Nucleus accumbens (tissue), 56 donors: Measurements from ENCODE around the gene OR4P4.

Experiments used
- DNase-seq, 56 donors: peaks; one replicate each; lab custom pipeline; 2025; lab: John Stamatoyannopoulos, UW

Gene OR4P4

GRCh38 chr11:55634813-55635212 is at the start of gene OR4P4:
Gene OR4P4 (plus strand): TSS chr11:55635113.
- no peak for DNase-seq

DNA sequence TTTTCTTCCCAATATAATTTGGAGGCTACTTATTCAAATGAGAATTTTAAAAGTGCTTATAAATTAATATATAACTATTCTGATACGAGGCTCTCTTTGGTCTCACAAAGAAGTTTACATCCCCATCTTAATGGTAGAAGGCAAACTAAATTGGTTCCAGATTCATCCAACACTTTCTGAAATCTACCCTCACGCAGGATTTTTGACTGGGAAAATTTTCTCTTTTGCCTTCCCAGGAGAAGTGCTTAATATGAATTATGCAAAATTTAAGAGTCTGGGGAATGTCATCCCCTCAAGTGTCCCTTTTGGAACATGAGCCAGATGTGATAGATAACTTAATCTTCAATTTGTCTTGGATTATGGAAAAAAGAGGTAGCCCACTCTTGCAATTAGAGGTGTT is 27.4 kb upstream of the OR4P4 start, which contains the start of gene OR4C11:
Gene OR4C11, minus strand, starts transcription at position 101 of the 400 bp plus-strand sequence. CDS start 3,272 bp downstream, outside the sequence.
- no peak for DNase-seq

- DNase-seq = no peak
These were observed 10.4 kb upstream of the OR4P4 start for GRCh38 chr11:55624531-55624930.

DNA sequence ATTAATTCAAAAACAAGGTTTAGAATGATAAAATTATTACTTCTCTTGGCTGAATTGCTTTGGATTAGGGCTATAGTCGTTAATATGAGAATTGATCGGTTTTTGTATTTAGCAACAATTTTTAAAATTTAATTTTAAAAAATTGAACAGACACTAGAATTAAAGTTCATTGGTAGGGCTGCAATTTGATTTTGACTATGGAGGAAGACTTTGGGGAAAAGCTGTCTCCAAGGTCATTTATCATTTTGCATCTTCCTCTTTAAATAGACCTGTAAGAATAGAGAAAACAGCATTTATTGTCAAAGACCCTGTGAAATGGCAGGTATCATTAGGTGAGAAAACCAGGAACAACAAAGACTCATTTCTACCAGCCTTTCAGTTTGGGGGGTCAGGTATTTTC is 13.1 kb downstream of the OR4P4 start, which contains the start of gene OR4S2:
Gene OR4S2, plus strand, starts transcription at position 301 of the 400 bp plus-strand sequence. CDS start 2,577 bp downstream, outside the sequence.
- no peak for DNase-seq

DNA sequence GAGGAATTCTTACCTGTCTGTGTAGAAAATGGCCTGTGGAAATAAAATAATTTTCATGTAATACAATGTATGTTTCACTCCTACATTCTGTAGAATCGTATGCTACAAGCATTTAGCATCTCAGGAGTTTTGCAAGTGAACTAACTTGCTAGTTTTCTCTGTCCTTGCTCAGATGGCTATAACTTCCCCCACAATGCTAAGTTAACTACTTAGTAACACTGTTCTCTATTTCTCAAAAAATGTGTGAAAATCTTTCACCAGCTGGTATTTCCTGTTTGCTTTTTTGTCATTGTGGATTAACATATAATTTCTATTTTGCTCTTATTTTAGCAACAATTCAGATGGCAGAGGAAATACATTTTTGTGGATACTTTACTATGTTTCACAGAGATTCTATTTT is 17.6 kb downstream of the OR4P4 start:
- no peak for DNase-seq

GRCh38 chr11:55655096-55655495 is 20.2 kb downstream of the OR4P4 start:
- no peak for DNase-seq

- DNase-seq = no peak
These were observed 23.2 kb downstream of the OR4P4 start for GRCh38 chr11:55658031-55658573.

- no peak for DNase-seq
These were observed 23.7 kb downstream of the OR4P4 start for GRCh38 chr11:55658608-55659007.

GRCh38 chr11:55661901-55662300 is 27.0 kb downstream of the OR4P4 start, which contains the start of gene OR4C6:
Gene OR4C6 (plus strand): TSS chr11:55662201. CDS start chr11:55665167, 2,966 bp downstream.
- no peak for DNase-seq

DNA sequence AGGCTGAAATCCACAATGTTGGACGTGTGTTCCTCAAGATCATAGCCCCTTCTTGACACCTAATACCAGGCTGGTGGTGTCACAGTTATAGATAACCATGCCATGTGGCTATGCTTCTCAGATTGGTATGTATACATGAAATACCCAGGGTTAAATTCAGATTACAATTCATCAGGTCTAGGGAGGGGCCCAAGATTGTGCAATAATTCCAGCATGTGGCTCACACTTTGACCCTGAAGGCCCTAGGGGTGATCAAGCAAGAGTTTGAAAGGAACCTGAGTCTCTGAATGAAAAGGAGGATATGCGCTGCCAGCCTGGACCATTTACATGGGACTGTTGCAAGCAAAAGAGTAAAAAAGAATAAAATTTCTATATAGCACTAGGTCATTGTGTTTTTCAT is 34.5 kb downstream of the OR4P4 start:
- no peak for DNase-seq

GRCh38 chr11:55673860-55674259 is 38.9 kb downstream of the OR4P4 start:
- no peak for DNase-seq
